Peyer's patch (tissue), 4 donors: ENCODE data around the gene FUOM.

ENCODE experiments used
- CTCF ChIP-seq, 6 experiments: fragments of 450-650 bp in 4 of 6; fragments of 200-600 bp in 2 of 6; sonication (generic) in 1 of 6; IDR thresholded peaks; one replicate each; pipeline ENCODE4 v1.5.1; 2017 to 2019; ENCODE audit warnings: antibody characterized with exemption in 6 of 6, mild to moderate bottlenecking in 3 of 6, moderate library complexity in 1 of 6
- POLR2A ChIP-seq, 2 donors: fragments of 450-650 bp; IDR thresholded peaks; one replicate each; pipeline ENCODE4 v1.5.1; 2017; ENCODE audit warnings: antibody characterized with exemption in 2 of 2, mild to moderate bottlenecking in 2 of 2, moderate library complexity in 2 of 2

- TF ChIP-seq CTCF (IDR thresholded peaks at IDR 0.05), result no peak
- no peak for TF ChIP-seq POLR2A (IDR thresholded peaks at IDR 0.05)
Observed at GRCh38 chr10:133393401-133394063, 35.7 kb upstream of the FUOM start.
